HG02973 (cell line): ENCODE data around the gene AP1AR.
"Not testable (repeated sequence)": the region's sequence is repeated elsewhere in the genome, so short reads cannot be mapped to it uniquely, and the experiment has no call there.

Experiments
- ATAC-seq: cut with Tn5 transposase; IDR thresholded peaks from one replicate; pipeline ENCODE4 v1.9.1; 2021; ENCODE audit warnings: moderate library complexity; ENCODE audit not compliant: unreplicated experiment

The AP1AR gene

DNA sequence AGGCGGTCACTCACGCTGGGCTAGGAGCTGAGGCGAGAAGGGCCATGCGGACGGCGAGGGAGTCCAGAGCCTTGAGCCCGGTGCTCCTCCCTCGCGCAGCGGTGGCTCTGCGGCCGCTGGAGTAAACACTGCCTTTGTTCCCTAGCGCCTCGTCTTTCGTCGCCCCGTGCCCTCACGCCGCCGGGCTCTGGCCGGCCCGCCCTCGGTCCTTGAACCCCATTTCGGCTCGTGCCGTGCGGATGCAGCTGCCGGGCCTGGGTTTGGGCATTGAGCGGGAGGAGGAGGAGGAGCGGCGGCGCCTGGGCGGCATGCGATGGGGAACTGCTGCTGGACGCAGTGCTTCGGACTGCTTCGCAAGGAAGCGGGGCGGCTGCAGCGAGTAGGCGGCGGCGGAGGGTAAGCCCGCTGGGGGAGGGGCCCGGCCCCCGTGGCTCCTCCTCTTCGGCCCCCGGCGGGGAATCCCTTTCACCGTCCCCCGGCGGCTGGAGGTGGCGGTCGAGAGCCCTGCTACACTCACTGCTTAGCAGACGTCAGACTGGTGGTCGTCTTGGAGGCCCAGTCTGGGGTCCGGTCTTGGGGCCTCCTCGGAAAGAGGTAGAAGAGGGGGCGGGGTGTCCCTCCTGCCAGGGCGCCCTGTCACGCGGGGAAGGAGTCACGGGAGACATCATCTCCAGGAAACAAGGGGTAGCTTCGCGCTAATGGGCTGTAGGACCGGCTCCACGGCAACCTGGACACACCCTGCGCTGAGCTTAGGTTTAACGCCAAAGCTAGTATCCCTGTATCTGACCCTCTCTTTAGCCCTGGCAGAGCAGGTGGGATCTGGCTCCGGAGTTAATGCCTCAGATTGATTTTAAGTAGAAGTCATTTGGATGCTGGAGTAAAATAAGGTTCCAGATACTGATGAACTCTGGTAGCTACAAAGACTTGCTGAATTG, at the start of gene AP1AR:
Gene AP1AR, plus strand, starts transcription at position 9 of the 935 bp plus-strand sequence. Its CDS starts 305 bp downstream, at position 314.
- peak; percentile 59 for ATAC-seq

DNA sequence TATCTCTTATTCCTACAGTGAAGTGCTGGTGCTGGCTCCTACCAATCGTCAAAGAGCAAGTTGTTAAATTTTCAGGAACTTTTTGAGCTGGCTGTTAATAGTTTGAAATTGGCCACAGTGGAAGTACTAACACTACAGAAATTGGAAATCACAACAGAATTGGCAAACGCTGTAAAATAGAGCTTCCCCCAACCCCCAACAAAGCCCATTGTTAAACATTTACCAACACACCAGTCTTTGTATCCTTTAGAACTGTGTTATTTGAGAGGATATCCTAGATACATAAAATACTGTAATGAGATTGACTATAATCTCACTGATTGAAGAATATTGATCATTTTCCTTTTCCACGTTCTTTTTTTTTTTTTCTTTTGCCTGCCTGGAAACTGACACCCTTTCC, 49.0 kb upstream of the AP1AR start:
- ATAC-seq = no peak

GRCh38 chr4:112183252-112183651, 48.3 kb upstream of the AP1AR start:
- ATAC-seq = no peak

GRCh38 chr4:112184438-112184837, 47.1 kb upstream of the AP1AR start:
- ATAC-seq = no peak

DNA sequence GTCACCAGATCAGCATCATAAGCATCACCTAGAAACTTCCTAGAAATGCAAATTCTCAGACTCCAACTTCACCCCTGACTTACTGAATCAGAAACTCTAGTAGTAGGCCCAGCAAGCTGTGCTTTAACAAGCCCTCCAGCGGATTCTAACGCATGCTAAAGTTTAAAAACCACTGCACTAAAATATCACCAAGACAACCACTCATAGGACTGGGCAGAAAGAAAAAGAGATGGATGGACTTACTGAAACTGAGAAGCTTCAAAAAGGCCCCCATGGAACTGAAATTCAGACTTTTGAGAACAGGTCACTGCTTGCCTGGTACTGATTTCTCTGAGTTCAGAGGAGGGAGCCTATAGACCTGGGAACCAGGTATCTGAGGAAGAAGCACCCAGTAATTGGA, 46.3 kb upstream of the AP1AR start:
- ATAC-seq = peak; percentile 64

GRCh38 chr4:112185740-112186670, 45.6 kb upstream of the AP1AR start:
- no peak for ATAC-seq

DNA sequence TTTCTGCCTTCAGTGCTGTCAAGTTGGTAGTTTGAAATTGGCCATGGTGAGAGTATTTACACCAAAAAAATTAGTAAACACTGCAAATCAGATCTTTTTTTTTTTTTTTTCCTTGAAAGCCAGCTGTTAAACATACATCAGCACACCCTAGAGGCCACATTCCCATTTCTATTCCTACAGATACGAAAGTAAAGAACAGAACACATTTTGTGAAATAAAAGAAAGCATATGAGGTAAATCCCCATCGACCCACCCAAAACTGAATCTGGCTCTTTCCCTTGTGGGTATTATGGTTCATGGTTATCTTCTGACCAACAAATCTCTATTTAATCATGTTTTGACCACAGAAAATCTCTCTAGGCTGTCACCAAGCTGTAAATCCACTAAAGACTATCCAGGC, 41.8 kb upstream of the AP1AR start:
- no peak for ATAC-seq

DNA sequence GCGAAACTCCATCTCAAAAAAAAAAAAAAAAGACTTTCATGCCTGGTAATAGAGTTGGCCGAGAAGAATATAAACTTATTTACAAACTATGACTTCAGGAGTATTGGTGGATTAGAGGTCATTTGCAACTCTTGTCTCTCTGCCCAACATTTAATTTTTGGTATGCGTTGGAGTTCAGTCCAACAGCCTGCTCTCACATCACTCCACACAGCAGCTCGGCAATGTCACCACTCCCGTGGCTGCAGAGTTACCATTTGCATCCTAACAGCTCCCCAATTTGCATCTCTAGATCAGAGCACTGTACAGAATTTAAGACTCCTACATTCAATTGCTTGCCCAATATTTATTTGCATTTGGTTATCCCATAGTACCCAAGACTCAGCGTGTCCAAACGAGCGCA, 40.9 kb upstream of the AP1AR start:
- no peak for ATAC-seq

DNA sequence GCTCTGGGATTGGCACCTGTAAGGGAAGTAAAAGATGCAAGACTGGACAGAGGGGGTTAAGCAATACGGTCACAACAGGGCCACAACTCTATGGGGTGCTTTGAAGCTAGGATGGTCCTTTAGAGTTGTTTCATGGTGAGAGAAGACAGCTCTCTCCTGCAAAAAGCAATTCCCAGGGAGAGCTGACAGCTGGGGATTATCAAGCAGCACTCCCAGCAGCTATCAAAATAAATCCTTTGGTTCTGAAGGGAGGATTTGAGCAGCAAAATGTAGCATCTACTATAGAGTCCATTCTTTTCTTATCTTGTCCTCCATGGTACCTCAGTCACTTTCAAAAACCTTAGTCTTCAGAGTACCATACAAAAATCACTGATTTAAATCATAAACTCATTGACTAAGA, 35.1 kb upstream of the AP1AR start:
- ATAC-seq = no peak

DNA sequence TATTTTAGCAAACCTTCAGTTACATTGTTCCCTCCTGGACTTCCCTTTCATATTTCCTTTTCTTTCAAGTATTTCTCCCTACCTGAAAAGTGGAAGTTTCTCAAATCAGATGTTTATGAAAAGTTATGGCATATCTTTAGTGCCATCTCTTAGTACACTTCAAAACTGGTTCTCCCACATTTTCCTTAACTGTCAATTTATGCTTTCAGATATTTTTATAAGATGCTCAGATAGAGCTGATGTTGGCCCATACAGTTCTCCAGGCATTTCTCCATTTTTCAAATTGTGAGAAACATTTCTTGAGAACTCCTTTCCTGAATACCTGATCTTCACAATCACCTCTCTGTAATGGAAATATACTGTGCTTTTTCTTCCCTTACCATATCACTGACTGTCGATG, 32.5 kb upstream of the AP1AR start:
- peak; percentile 5 for ATAC-seq

DNA sequence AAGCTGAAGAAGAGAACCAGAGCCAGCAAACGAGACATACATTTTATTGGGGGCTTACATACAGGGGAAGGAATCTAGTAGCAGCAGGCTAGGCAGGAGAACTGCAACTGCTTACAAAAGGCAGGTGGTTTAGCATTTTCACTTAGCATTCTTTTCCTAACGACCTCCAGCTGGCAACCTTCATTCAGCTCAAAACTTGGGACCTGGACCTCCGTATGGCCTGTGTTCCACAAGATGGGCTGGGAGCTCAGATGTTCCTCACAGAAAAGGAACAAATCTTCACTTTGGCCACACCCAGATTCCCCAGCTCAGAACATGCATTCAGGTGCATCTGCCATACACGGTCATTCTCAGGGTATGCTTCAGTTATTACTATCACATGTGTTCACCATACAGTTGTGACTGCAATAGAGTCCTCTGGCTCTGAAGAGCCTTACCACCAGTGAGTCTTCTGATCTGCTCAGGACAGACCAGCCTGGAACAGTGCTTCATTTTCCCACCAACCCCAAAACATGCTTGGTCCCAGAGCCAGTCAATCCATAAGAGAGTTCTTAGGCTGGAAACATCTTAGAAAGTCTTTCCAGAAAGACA, 29.6 kb upstream of the AP1AR start:
- no peak for ATAC-seq

GRCh38 chr4:112203593-112203992, 28.0 kb upstream of the AP1AR start:
- ATAC-seq = no peak

DNA sequence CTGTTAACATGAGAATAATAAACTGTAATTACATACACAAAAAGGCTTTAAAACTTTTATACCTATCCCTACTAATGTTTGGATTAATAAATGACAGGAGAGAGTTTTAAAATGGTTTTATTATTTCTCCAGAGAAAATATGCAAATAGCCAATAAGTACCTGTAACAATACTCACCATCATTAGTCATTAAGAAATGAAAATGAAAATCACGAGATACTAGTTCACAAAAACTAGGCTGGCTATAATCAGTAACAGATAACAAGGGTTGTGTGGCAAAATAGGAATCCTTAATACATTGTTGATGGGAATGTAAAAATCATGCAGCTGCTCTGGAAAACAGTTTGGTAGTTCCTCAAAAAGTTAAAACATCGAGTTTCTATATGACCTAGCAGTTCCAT, 25.2 kb upstream of the AP1AR start:
- peak; percentile 66 for ATAC-seq

- not testable (repeated sequence) for ATAC-seq
Measured at GRCh38 chr4:112208137-112209095, 23.2 kb upstream of the AP1AR start.

GRCh38 chr4:112210777-112211176, 20.8 kb upstream of the AP1AR start:
- ATAC-seq = no peak

DNA sequence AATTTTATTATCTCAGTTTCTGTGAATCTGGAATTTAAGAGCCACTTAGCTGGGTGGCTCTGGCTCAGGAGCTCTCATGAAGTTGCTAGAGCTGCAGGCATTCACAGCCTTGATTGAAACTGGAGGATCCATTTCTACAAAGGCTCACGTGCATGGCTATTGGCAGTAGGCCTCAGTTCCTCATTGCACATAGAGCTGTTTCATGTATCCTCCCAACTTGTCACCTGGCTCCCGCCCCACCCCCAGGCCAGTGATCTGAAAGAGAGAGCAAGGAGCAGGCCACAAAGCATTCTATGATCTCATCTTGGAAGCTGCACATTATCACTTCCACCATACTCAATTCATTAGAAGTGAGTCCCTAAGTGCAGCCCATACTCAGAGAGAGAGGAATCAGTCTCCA, 18.5 kb upstream of the AP1AR start:
- ATAC-seq = peak; percentile 54

GRCh38 chr4:112213856-112214255, 17.7 kb upstream of the AP1AR start:
- no peak for ATAC-seq

DNA sequence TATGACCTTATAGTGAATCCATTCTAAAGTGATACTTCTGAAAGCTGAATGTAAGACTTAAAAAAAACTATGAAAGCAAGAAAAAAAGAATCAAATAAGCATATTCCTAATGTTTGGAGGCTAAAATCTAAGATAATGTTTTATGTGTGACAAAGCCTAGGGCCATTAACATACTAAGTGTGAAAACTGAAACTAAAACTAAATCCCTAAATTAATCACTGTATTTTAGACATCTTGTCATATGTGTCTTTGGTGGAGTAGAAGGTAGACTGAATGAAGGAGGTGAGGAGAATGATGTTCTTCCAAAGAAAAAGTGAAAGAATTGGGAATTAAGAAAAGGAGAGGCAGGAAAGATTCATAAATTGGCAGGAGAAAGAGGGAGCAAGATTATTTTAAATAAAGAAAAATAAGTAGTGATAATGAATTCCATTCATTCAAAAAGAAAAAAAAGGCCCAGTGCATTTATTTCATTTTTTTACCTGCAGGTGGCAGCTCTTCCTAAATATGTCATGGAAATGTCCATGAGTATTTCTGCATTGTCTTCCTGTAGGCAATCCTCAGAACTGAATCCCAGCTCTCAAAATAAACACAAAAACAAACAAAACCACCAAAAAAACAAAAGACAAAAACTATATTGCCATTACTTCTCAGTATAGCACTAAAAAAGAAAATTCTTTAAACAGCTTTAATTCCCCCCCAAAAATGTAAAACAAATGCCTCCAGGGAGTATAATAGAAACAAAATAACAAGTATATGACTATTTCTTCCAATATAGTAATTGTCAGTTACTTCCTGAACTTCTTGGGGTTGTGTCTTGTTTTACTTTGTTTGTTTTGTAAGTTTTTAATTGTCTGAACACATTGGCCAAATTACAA, 17.0 kb upstream of the AP1AR start:
- ATAC-seq = peak; percentile 59

- ATAC-seq = no peak
Measured at GRCh38 chr4:112219826-112220366, 11.7 kb upstream of the AP1AR start.
